Stimulated activated naive CD4-positive, alpha-beta T cell treated with Interleukin-2 at 50 U/mL for 16 hours (primary cell): ENCODE results near the gene MYO5B.

Experiments
- DNase-seq: peaks from one replicate; lab custom pipeline; 2025; lab: John Stamatoyannopoulos, UW

Gene MYO5B

GRCh38 chr18:50069422-50069821, 125.5 kb downstream of the MYO5B start:
- no peak for DNase-seq

- no peak for DNase-seq
Observed at GRCh38 chr18:50065527-50065926, 129.4 kb downstream of the MYO5B start.

GRCh38 chr18:50065039-50065438, 129.9 kb downstream of the MYO5B start:
- DNase-seq: no peak

- no peak for DNase-seq
Observed at GRCh38 chr18:50061876-50062517, 132.9 kb downstream of the MYO5B start.

GRCh38 chr18:50060822-50061221, 134.1 kb downstream of the MYO5B start:
- no peak for DNase-seq

GRCh38 chr18:50058731-50059130, 136.2 kb downstream of the MYO5B start:
- no peak for DNase-seq

GRCh38 chr18:50057009-50057408, 137.9 kb downstream of the MYO5B start:
- DNase-seq: no peak

- DNase-seq: no peak
Observed at GRCh38 chr18:50056185-50056584, 138.8 kb downstream of the MYO5B start.

- no peak for DNase-seq
Observed at GRCh38 chr18:50055488-50055887, 139.5 kb downstream of the MYO5B start.

- DNase-seq: no peak
Observed at GRCh38 chr18:50053111-50053510, 141.8 kb downstream of the MYO5B start.

GRCh38 chr18:50051288-50051687, 143.7 kb downstream of the MYO5B start:
- no peak for DNase-seq

- DNase-seq: no peak
Observed at GRCh38 chr18:50045126-50045525, 149.8 kb downstream of the MYO5B start.

GRCh38 chr18:50044402-50044801, 150.5 kb downstream of the MYO5B start:
- no peak for DNase-seq

- no peak for DNase-seq
Observed at GRCh38 chr18:50042611-50043010, 152.3 kb downstream of the MYO5B start.

GRCh38 chr18:50039746-50040145, 155.2 kb downstream of the MYO5B start:
- no peak for DNase-seq

- no peak for DNase-seq
Observed at GRCh38 chr18:50038448-50038847, 156.5 kb downstream of the MYO5B start.

- DNase-seq: no peak
Observed at GRCh38 chr18:50034029-50034428, 160.9 kb downstream of the MYO5B start.

- DNase-seq: no peak
Observed at GRCh38 chr18:50033004-50033403, 161.9 kb downstream of the MYO5B start.

- DNase-seq: no peak
Observed at GRCh38 chr18:50030146-50030545, 164.8 kb downstream of the MYO5B start.

- DNase-seq: no peak
Observed at GRCh38 chr18:50027996-50028395, 167.0 kb downstream of the MYO5B start.

GRCh38 chr18:50024466-50024865, 170.5 kb downstream of the MYO5B start:
- no peak for DNase-seq

GRCh38 chr18:50022985-50023384, 172.0 kb downstream of the MYO5B start:
- DNase-seq: no peak

GRCh38 chr18:50014606-50015005, 180.3 kb downstream of the MYO5B start:
- DNase-seq: no peak

- no peak for DNase-seq
Observed at GRCh38 chr18:50013363-50014138, 181.4 kb downstream of the MYO5B start.
